ENCODE measurements around the gene TTI1. TPM values are rescaled to one million over a fixed set of nuclear protein-coding genes. Genes with fewer than 3 reads are reported as not detected.

TTI1 gene
- total RNA-seq, 4 donors from 2014 or later, result 4.5 to 19.5 (median 9.4) TPM

DNA sequence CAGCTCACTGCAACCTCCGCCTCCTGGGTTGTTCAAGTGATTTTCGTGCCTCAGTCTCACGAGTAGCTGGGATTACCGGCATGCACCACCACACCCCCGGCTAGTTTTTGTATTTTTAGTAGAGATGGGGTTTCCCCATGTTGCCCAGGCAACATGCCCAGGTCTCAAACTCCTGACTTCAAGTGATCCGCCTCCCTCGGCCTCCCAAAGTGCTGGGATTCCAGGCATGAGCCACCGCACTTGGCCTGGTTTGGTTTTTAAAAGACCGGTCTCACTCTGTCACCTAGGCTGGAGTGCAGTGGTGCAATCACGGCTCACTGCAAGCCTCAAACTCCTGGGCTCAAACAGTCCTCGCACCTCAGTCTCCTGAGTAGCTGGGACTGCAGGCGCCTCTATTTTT is 90.2 kb downstream of the TTI1 start:
- in situ Hi-C loops (cut with MboI; ENCODE audit: low pct_ligation_motif_present in 1 of 4, low pct_unique_long_range_greater_than_20kb in 1 of 4, low sequenced_read_pairs in 3 of 4), result no loop called here
- no peaks in the 10 kb centered on the region for H3K36me3 ChIP-seq
- no peaks in the 10 kb centered on the region for H3K27me3 ChIP-seq
- WGBS, 2 donors (ENCODE audit: low coverage in 1 of 2), result 77% methylated on average over 12 of the region's 12 CpGs; no CpG with 5 or more reads in 1 of the 2 donors
- H3K27ac ChIP-seq, result no peak overlapping the region
- no peak for TF ChIP-seq EP300 (IDR thresholded peaks at IDR 0.05; ENCODE audit: low read depth)
- TF ChIP-seq, protein P1, sequence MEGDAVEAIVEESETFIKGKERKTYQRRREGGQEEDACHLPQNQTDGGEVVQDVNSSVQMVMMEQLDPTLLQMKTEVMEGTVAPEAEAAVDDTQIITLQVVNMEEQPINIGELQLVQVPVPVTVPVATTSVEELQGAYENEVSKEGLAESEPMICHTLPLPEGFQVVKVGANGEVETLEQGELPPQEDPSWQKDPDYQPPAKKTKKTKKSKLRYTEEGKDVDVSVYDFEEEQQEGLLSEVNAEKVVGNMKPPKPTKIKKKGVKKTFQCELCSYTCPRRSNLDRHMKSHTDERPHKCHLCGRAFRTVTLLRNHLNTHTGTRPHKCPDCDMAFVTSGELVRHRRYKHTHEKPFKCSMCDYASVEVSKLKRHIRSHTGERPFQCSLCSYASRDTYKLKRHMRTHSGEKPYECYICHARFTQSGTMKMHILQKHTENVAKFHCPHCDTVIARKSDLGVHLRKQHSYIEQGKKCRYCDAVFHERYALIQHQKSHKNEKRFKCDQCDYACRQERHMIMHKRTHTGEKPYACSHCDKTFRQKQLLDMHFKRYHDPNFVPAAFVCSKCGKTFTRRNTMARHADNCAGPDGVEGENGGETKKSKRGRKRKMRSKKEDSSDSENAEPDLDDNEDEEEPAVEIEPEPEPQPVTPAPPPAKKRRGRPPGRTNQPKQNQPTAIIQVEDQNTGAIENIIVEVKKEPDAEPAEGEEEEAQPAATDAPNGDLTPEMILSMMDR (IDR thresholded peaks at IDR 0.05), result no peak
- no peak for TF ChIP-seq POLR2AphosphoS5 (IDR thresholded peaks at IDR 0.05)
- TF ChIP-seq POLR2A (IDR thresholded peaks at IDR 0.05), result no peak
- no peaks in the 10 kb centered on the region for H3K4me1 ChIP-seq
- no peak for DNase-seq
- intact Hi-C loops (cut with DNase I; ENCODE audit: low total_unique reads), result no loop called here
- no peak overlapping the region for H3K4me3 ChIP-seq
- H3K9me3 ChIP-seq, result no peaks in the 10 kb centered on the region

- no peak overlapping the region for H3K27ac ChIP-seq
- TF ChIP-seq POLR2AphosphoS5 (IDR thresholded peaks at IDR 0.05) (no peak), EP300 (IDR thresholded peaks at IDR 0.05; ENCODE audit: low read depth) (no peak)
- intact Hi-C loops (cut with DNase I; ENCODE audit: low total_unique reads) (no loop called here), in situ Hi-C loops (cut with MboI; ENCODE audit: low pct_ligation_motif_present in 1 of 4, low pct_unique_long_range_greater_than_20kb in 1 of 4, low sequenced_read_pairs in 3 of 4) (no loop called here)
- no peak overlapping the region for H3K4me3 ChIP-seq
- no peak for DNase-seq
- 88 to 94% methylated on average over 6 of the region's 6 CpGs for WGBS, 2 donors (ENCODE audit: low coverage in 1 of 2)
- H3K4me1 ChIP-seq, result no peaks in the 10 kb centered on the region
- H3K27me3 ChIP-seq, result no peaks in the 10 kb centered on the region
- H3K36me3 ChIP-seq, result no peaks in the 10 kb centered on the region
- no peaks in the 10 kb centered on the region for H3K9me3 ChIP-seq
Measured at GRCh38 chr20:37941992-37942391, 91.3 kb downstream of the TTI1 start.

- H3K36me3 ChIP-seq, result no peaks in the 10 kb centered on the region
- intact Hi-C loops (cut with DNase I; ENCODE audit: low total_unique reads), result no loop called here
- H3K27ac ChIP-seq, result no peak overlapping the region
- no peaks in the 10 kb centered on the region for H3K4me1 ChIP-seq
- in situ Hi-C loops (cut with MboI; ENCODE audit: low pct_ligation_motif_present in 1 of 4, low pct_unique_long_range_greater_than_20kb in 1 of 4, low sequenced_read_pairs in 3 of 4), result no loop called here
- 76% methylated on average over 8 of the region's 8 CpGs; no CpG with 5 or more reads in 1 of the 2 donors for WGBS, 2 donors (ENCODE audit: low coverage in 1 of 2)
- no peaks in the 10 kb centered on the region for H3K9me3 ChIP-seq
- TF ChIP-seq POLR2A (IDR thresholded peaks at IDR 0.05), result no peak
- TF ChIP-seq EP300 (IDR thresholded peaks at IDR 0.05; ENCODE audit: low read depth), result no peak
- TF ChIP-seq, protein P1 (IDR thresholded peaks at IDR 0.05), result no peak
- TF ChIP-seq POLR2AphosphoS5 (IDR thresholded peaks at IDR 0.05), result no peak
- H3K4me3 ChIP-seq, result no peak overlapping the region
- no peak for DNase-seq
- no peaks in the 10 kb centered on the region for H3K27me3 ChIP-seq
Measured at GRCh38 chr20:37941332-37941731, 91.9 kb downstream of the TTI1 start.

GRCh38 chr20:37940858-37941257 is 92.4 kb downstream of the TTI1 start:
- Histone ChIP-seq H3K27me3 (no peaks in the 10 kb centered on the region), H3K36me3 (no peaks in the 10 kb centered on the region), H3K4me3 (no peak overlapping the region), H3K9me3 (no peaks in the 10 kb centered on the region), H3K27ac (no peak overlapping the region), H3K4me1 (no peaks in the 10 kb centered on the region)
- WGBS, 2 donors (ENCODE audit: low coverage in 1 of 2), result 65 to 80% methylated on average over 4 to 6 of the region's 6 CpGs
- intact Hi-C loops (cut with DNase I; ENCODE audit: low total_unique reads) (no loop called here), in situ Hi-C loops (cut with MboI; ENCODE audit: low pct_ligation_motif_present in 1 of 4, low pct_unique_long_range_greater_than_20kb in 1 of 4, low sequenced_read_pairs in 3 of 4) (no loop called here)
- no peak for DNase-seq
- TF ChIP-seq, protein P1 (IDR thresholded peaks at IDR 0.05), result no peak
- TF ChIP-seq POLR2A (IDR thresholded peaks at IDR 0.05), result no peak
- TF ChIP-seq EP300 (IDR thresholded peaks at IDR 0.05; ENCODE audit: low read depth), result no peak
- TF ChIP-seq POLR2AphosphoS5 (IDR thresholded peaks at IDR 0.05), result no peak
